H1 (cell line): ENCODE measurements around the gene RIPOR1. TPM values are rescaled to one million over a fixed set of nuclear protein-coding genes. Genes with fewer than 3 reads are reported as not detected.

Experiments used
- CTCF ChIA-PET: fragments of 300-600 bp; sonication (Branson Sonifier 250); formaldehyde crosslinking; loops from one replicate; lab custom pipeline; 2021; ENCODE audit not compliant: partially characterized antibody; lab: Charles Lee
- POLR2A ChIA-PET: fragments of 300-600 bp; sonication (Branson Sonifier 250); formaldehyde crosslinking; loops from one replicate; lab custom pipeline; 2021; ENCODE audit warnings: inconsistent platforms; ENCODE audit not compliant: partially characterized antibody; lab: Charles Lee
- DNase-seq, 2 experiments: peaks; one replicate each; pipeline versions ENCODE4 v3.0.0 to v3.0.0-alpha.2; 2010 to 2022; ENCODE audit warnings: low spot score in 2 of 2, low read depth in 1 of 2, mixed read lengths in 1 of 2
- FAIRE-seq: peaks from 2 replicates; lab custom pipeline; 2011; peaks lifted over from hg19 to GRCh38; lab: Jason Lieb, UNC
- H2AFZ ChIP-seq: 2 replicates; pipeline ENCODE4 v1.8.1; 2012; ENCODE audit warnings: low read length, inconsistent platforms
- H2AK5ac ChIP-seq: 2 replicates; pipeline ENCODE4 v1.6.1; 2013; ENCODE audit warnings: low read depth, low read length
- H2BK120ac ChIP-seq: replicated peaks from 2 replicates; pipeline ENCODE3; 2013; ENCODE audit warnings: low read depth, low read length, inconsistent platforms
- H2BK12ac ChIP-seq: 2 replicates; pipeline ENCODE4 v1.6.1; 2013; ENCODE audit warnings: low read depth, low read length
- H2BK15ac ChIP-seq: 2 replicates; pipeline ENCODE4 v1.6.1; 2013; ENCODE audit warnings: low read length
- H2BK20ac ChIP-seq: 2 replicates; pipeline ENCODE4 v1.6.1; 2013; ENCODE audit warnings: low read length
- H2BK5ac ChIP-seq: 2 replicates; pipeline ENCODE4 v1.6.1; 2013; ENCODE audit warnings: low read depth, low read length
- H3K14ac ChIP-seq: 2 replicates; pipeline ENCODE4 v1.6.1; 2013; ENCODE audit warnings: inconsistent platforms; ENCODE audit not compliant: insufficient read length
- H3K18ac ChIP-seq: 2 replicates; pipeline ENCODE4 v1.6.1; 2013; ENCODE audit warnings: low read length; ENCODE audit errors: extremely low read depth
- H3K23ac ChIP-seq: 2 replicates; pipeline ENCODE4 v1.6.1; 2013; ENCODE audit warnings: inconsistent platforms; ENCODE audit not compliant: insufficient read length
- H3K23me2 ChIP-seq: 2 replicates; pipeline ENCODE4 v1.6.1; 2013; ENCODE audit warnings: low read depth, low read length
- H3K27ac ChIP-seq: 2 replicates; pipeline ENCODE4 v1.6.1; 2011; ENCODE audit warnings: low read depth, low read length, inconsistent platforms
- H3K27me3 ChIP-seq, 4 experiments: replicated peaks in 1 of 4; 1 replicate in 1 of 4; 2 replicates in 3 of 4; pipeline versions ENCODE4 v1.6.1 to v1.8.1; 2011 to 2013; ENCODE audit warnings: low read length in 3 of 4, mild to moderate bottlenecking in 3 of 4, inconsistent platforms in 2 of 4, mixed read lengths in 2 of 4, moderate library complexity in 1 of 4; ENCODE audit not compliant: control insufficient read depth in 3 of 4, insufficient read depth in 3 of 4; ENCODE audit errors: extremely low read depth in 1 of 4
- H3K36me3 ChIP-seq, 4 experiments: 2 replicates each; pipeline versions ENCODE4 v1.6.1 to v1.8.1; 2011 to 2013; ENCODE audit warnings: mild to moderate bottlenecking in 4 of 4, low read length in 3 of 4, moderate library complexity in 2 of 4, control low read depth in 1 of 4, inconsistent platforms in 1 of 4; ENCODE audit not compliant: insufficient read depth in 4 of 4, control insufficient read depth in 2 of 4
- H3K4ac ChIP-seq: replicated peaks from 2 replicates; pipeline ENCODE3; 2013; ENCODE audit warnings: low read length, low read depth, mixed read lengths, inconsistent platforms; ENCODE audit not compliant: insufficient read length
- H3K4me1 ChIP-seq, 4 experiments: replicated peaks in 1 of 4; 1 replicate in 1 of 4; 2 replicates in 3 of 4; pipeline versions ENCODE4 v1.6.1 to v1.8.1; 2011 to 2013; ENCODE audit warnings: low read length in 3 of 4, inconsistent platforms in 2 of 4, mixed read lengths in 1 of 4; ENCODE audit not compliant: insufficient read depth in 4 of 4, control insufficient read depth in 3 of 4
- H3K4me2 ChIP-seq, 2 experiments: 2 replicates each; pipeline versions ENCODE4 v1.6.1 to v1.8.1; 2011 to 2013; ENCODE audit warnings: low read depth in 2 of 2, low read length in 2 of 2, control low read depth in 1 of 2, inconsistent platforms in 1 of 2, mild to moderate bottlenecking in 1 of 2; ENCODE audit not compliant: insufficient read depth in 1 of 2
- H3K4me3 ChIP-seq, 4 experiments: fragments of 200-600, 300-600 bp in 1 of 4; sonication (generic), shearing (Covaris generic), sonication (Bioruptor Twin) in 1 of 4; 2 replicates each; pipeline versions ENCODE4 v1.5.1 to v1.8.1; 2011 to 2016; ENCODE audit warnings: low read length in 4 of 4, low read depth in 3 of 4, control low read depth in 2 of 4, inconsistent platforms in 2 of 4, mild to moderate bottlenecking in 2 of 4, mixed read lengths in 1 of 4, moderate library complexity in 1 of 4; ENCODE audit not compliant: insufficient read depth in 2 of 4; ENCODE audit errors: extremely low read depth in 1 of 4
- H3K56ac ChIP-seq: replicated peaks from 2 replicates; pipeline ENCODE3; 2013; ENCODE audit warnings: low read depth, mild to moderate bottlenecking, mixed read lengths, low read length, inconsistent platforms; ENCODE audit not compliant: insufficient read length
- H3K79me1 ChIP-seq: 2 replicates; pipeline ENCODE4 v1.6.1; 2013; ENCODE audit warnings: low read depth, low read length, control low read depth
- H3K79me2 ChIP-seq, 2 experiments: 2 replicates each; pipeline versions ENCODE4 v1.6.1 to v1.8.1; 2012 to 2013; ENCODE audit warnings: low read length in 2 of 2, mild to moderate bottlenecking in 2 of 2, inconsistent platforms in 1 of 2; ENCODE audit not compliant: insufficient read depth in 2 of 2, control insufficient read depth in 1 of 2
- H3K9ac ChIP-seq, 4 experiments: replicated peaks in 1 of 4; 1 replicate in 1 of 4; 2 replicates in 3 of 4; pipeline versions ENCODE4 v1.6.1 to v1.8.1; 2011 to 2013; ENCODE audit warnings: low read depth in 3 of 4, low read length in 3 of 4, control low read depth in 2 of 4, mild to moderate bottlenecking in 2 of 4, moderate library complexity in 2 of 4, inconsistent platforms in 1 of 4; ENCODE audit errors: extremely low read depth in 1 of 4
- H3K9me3 ChIP-seq, 2 experiments: 2 replicates each; pipeline versions ENCODE4 v1.6.1 to v1.8.1; 2012 to 2013; ENCODE audit warnings: mild to moderate bottlenecking in 2 of 2, moderate library complexity in 2 of 2, control low read depth in 1 of 2, inconsistent platforms in 1 of 2, low read depth in 1 of 2, low read length in 1 of 2, mixed read lengths in 1 of 2; ENCODE audit not compliant: insufficient read depth in 2 of 2
- H4K20me1 ChIP-seq, 2 experiments: replicated peaks in 1 of 2; 2 replicates each; pipeline versions ENCODE3 to v1.8.1; 2011 to 2013; ENCODE audit warnings: inconsistent platforms in 2 of 2, low read length in 2 of 2, mild to moderate bottlenecking in 1 of 2; ENCODE audit not compliant: insufficient read depth in 2 of 2, control insufficient read depth in 1 of 2
- H4K5ac ChIP-seq: 2 replicates; pipeline ENCODE4 v1.6.1; 2013; ENCODE audit warnings: low read length, low read depth, mixed read lengths, inconsistent platforms; ENCODE audit not compliant: insufficient read length
- H4K8ac ChIP-seq: 2 replicates; pipeline ENCODE4 v1.8.0; 2013; ENCODE audit warnings: mild to moderate bottlenecking, moderate library complexity, low read length, inconsistent platforms; ENCODE audit not compliant: insufficient read depth; ENCODE audit errors: extremely low read depth
- H4K91ac ChIP-seq: replicated peaks from 2 replicates; pipeline ENCODE3; 2013; ENCODE audit warnings: low read length, mixed read lengths, inconsistent platforms; ENCODE audit not compliant: insufficient read length
- ASH2L ChIP-seq: fragments of 200-600, 300-600 bp; sonication (generic); IDR thresholded peaks from one replicate; pipeline ENCODE4 v1.7.1; 2017; ENCODE audit warnings: low read length
- POLR2AphosphoS5 ChIP-seq: IDR thresholded peaks from 2 replicates; pipeline ENCODE4 v1.6.1; 2011; ENCODE audit warnings: low read depth, low read length
- RNF2 ChIP-seq: fragments of 200-900, 300-1000 bp; sonication (generic); IDR thresholded peaks from 2 replicates; pipeline ENCODE4 v1.7.1; 2016; ENCODE audit warnings: borderline replicate concordance, low read depth, mild to moderate bottlenecking, antibody characterized with exemption, low read length; ENCODE audit not compliant: poor library complexity, severe bottlenecking; ENCODE audit errors: missing control alignments
- SIN3A ChIP-seq, 2 experiments: IDR thresholded peaks in 1 of 2; conservative IDR thresholded peaks in 1 of 2; 2 replicates each; pipeline ENCODE4 v1.6.1; 2011 to 2012; ENCODE audit warnings: low read length in 2 of 2, improper control_type of control experiment in 1 of 2, low read depth in 1 of 2, mild to moderate bottlenecking in 1 of 2
- TBP ChIP-seq: IDR thresholded peaks from 2 replicates; pipeline ENCODE4 v1.6.1; 2011; ENCODE audit warnings: low read depth, low read length, improper control_type of control experiment
- WGBS, 2 experiments: shearing (Covaris generic) in 1 of 2; methylation state at CpG; one replicate each; pipeline versions ENCODE4 v1.1.6 to v1.1.7; 2013 to 2015; ENCODE audit warnings: low lambda C conversion rate in 2 of 2, mixed read lengths in 2 of 2, inconsistent platforms in 1 of 2, low coverage in 1 of 2, missing lambda C conversion rate in 1 of 2; ENCODE audit not compliant: insufficient replicate concordance in 2 of 2, insufficient coverage in 1 of 2, insufficient read length in 1 of 2; ENCODE audit errors: extremely low coverage in 1 of 2, missing lambda C conversion rate in 1 of 2; 5-methylcytosine and 5-hydroxymethylcytosine counted together
- polyA plus RNA-seq, 7 experiments: library from polyadenylated mRNA; depleted of rRNA in 3 of 7; stranded (reverse) in 5 of 7; unstranded in 2 of 7; fragments of >200 nt in 5 of 7; fragments of 200-250 nt in 2 of 7; gene quantifications; 1 replicate in 5 of 7; 2 replicates in 1 of 7; 4 replicates in 1 of 7; pipeline versions ENCODE4 v1.2.1 to v1.2.3, GENCODE V29; 2011 to 2013; ENCODE audit warnings: missing spikeins in 2 of 7, mixed read lengths in 2 of 7
- total RNA-seq: library from RNA; stranded (reverse); fragmentation: NEBNext Ultra II Directional; extraction: Animal tissue kit (Norgen Biotek cat#: 25700); gene quantifications from 2 replicates; pipeline ENCODE4 v1.2.1, GENCODE V29; 2021

RIPOR1 gene
- total and polyA plus RNA-seq, 2 of the 8 experiments (the other 6 are each of a cell fraction or from before 2014, with no cell fraction given): 2.7 to 10.1 TPM

DNA sequence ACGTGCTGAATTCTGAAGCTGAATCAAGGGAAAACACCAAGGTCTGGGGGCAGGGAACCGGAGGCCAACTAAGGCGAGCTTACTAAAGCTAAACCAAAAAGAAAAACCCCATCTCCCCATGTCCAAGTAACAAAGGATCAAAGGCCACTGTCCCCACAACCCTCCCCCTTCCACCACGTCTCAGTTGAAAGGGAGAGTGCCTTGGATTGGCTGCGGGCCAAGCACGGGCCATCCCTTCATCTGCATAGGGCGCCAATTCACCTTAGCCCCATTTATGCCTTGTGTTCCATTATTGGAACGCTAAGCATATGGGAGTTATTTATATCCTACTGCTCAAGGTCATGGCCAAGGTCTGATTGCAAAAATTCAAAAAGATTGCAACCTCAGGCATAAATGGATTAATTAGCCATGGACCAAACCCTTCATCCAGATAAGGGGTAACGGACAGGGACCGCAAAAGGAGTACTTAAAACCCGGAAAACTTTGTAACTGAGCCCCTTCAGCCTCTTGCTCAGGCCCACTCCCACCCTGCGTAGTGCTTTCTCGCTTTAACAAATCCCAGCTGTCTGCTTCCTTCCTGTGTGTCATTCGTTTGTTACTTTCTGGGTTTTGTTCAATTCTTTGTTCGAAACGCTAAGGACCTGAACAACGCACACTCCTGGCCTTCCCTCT, 46.9 kb upstream of the RIPOR1 start:
- peaks cover 8% of the 10 kb centered on the region; the same call in 1 of the 2 replicates for H3K23me2 ChIP-seq
- H4K91ac ChIP-seq: peak overlapping the region; percentile 86
- TF ChIP-seq TBP: no peak
- no peak for TF ChIP-seq RNF2
- no peak for TF ChIP-seq POLR2AphosphoS5
- peak; percentile 49 for TF ChIP-seq ASH2L
- TF ChIP-seq SIN3A (conservative IDR thresholded peaks at IDR 0.05 in 1 of 2, IDR thresholded peaks at IDR 0.05 in 1 of 2; ENCODE audit: low read depth in 1 of 2, low read length in 2 of 2): no peak
- peak overlapping the region; percentile 21 to 90 (median 32); a peak in 6 of 8 replicates for H3K4me3 ChIP-seq
- no peak overlapping the region for H3K27ac ChIP-seq
- no peak overlapping the region for H3K23ac ChIP-seq
- peak overlapping the region; percentile 68 for H2BK120ac ChIP-seq
- H3K56ac ChIP-seq: no peak overlapping the region
- H4K8ac ChIP-seq: peak overlapping the region; percentile 81; the same call in 1 of the 2 replicates
- H3K79me2 ChIP-seq: peaks cover 0 to 8% of the 10 kb centered on the region in 2 experiments; a peak in 2 of 4 replicates
- no peaks in the 10 kb centered on the region; the same call in 1 of the 2 replicates for H3K79me1 ChIP-seq
- no peak for FAIRE-seq
- H2BK12ac ChIP-seq: no peak overlapping the region
- H3K36me3 ChIP-seq: no peaks in the 10 kb centered on the region
- H3K27me3 ChIP-seq: peaks cover 4 to 23% (median 15%) of the 10 kb centered on the region in 4 experiments
- POLR2A ChIA-PET: interaction anchor here (0.7 to 1.4 kb wide), 7 partner anchors 10 to 185 kb away, joined by 3 to 5 read pairs (median 3); partner anchors contain the start of genes C16orf86, CTCF and ENKD1
- 68% methylated on average over 17 of the region's 17 CpGs; no CpG with 5 or more reads in 1 of the 2 experiments for WGBS, 2 experiments
- H2BK20ac ChIP-seq: 0 out of 2 replicates have a peak overlapping the region, but pooled peaks have one; percentile 80
- H3K9me3 ChIP-seq: no peaks in the 10 kb centered on the region
- peaks cover 0 to 7% of the 10 kb centered on the region in 2 experiments for H4K20me1 ChIP-seq
- no peak overlapping the region for H2AK5ac ChIP-seq
- no peak overlapping the region for H3K14ac ChIP-seq
- CTCF ChIA-PET: interaction anchor here (0.9 to 8.9 kb wide), 21 partner anchors 11 to 215 kb away, joined by 3 to 74 read pairs (median 4); partner anchors contain the start of gene CARMIL2
- peaks cover 0 to 3% (median 3%) of the 10 kb centered on the region in 4 experiments; a peak in 4 of 7 replicates for H3K4me1 ChIP-seq
- H4K5ac ChIP-seq: peak overlapping the region; percentile 85
- no peak for DNase-seq
- peak overlapping the region; percentile 68 to 73 for H3K4me2 ChIP-seq
- H3K9ac ChIP-seq: peak overlapping the region in 3 of 4 experiments; percentile 29 to 48 (median 45); a peak in 4 of 7 replicates
- H2BK15ac ChIP-seq: no peak overlapping the region
- H3K4ac ChIP-seq: no peak overlapping the region
- peak overlapping the region; percentile 79; the same call in 1 of the 2 replicates for H3K18ac ChIP-seq
- peak overlapping the region; percentile 97 for H2AFZ ChIP-seq
- peak overlapping the region; percentile 88; the same call in 1 of the 2 replicates for H2BK5ac ChIP-seq
